Osteocyte (in vitro differentiated cells): ENCODE results near the gene MGST3. TPM values are rescaled to one million over a fixed set of nuclear protein-coding genes. Genes with fewer than 3 reads are reported as not detected.
"Not testable (repeated sequence)": the region's sequence is repeated elsewhere in the genome, so short reads cannot be mapped to it uniquely, and the experiment has no call there.

ENCODE experiments used
- DNase-seq: peaks from one replicate; pipeline ENCODE4 v3.0.0; 2021; ENCODE audit warnings: mixed read lengths; ENCODE audit not compliant: unreplicated experiment; ENCODE audit errors: extremely low spot score
- H3K27ac Mint-ChIP-seq: one replicate; pipeline ENCODE4 v1.8.0; 2021; ENCODE audit warnings: mild to moderate bottlenecking, mixed read lengths; ENCODE audit not compliant: unreplicated experiment
- H3K27me3 Mint-ChIP-seq: one replicate; pipeline ENCODE4 v1.8.0; 2021; ENCODE audit warnings: mixed read lengths; ENCODE audit not compliant: unreplicated experiment
- H3K36me3 Mint-ChIP-seq: one replicate; pipeline ENCODE4 v1.8.0; 2021; ENCODE audit warnings: mixed read lengths; ENCODE audit not compliant: unreplicated experiment
- H3K4me1 Mint-ChIP-seq: one replicate; pipeline ENCODE4 v1.8.0; 2021; ENCODE audit warnings: mixed read lengths; ENCODE audit not compliant: unreplicated experiment
- H3K4me3 Mint-ChIP-seq: one replicate; pipeline ENCODE4 v1.8.0; 2021; ENCODE audit warnings: mild to moderate bottlenecking, moderate library complexity, mixed read lengths; ENCODE audit not compliant: unreplicated experiment
- H3K9me3 Mint-ChIP-seq: one replicate; pipeline ENCODE4 v1.8.0; 2021; ENCODE audit warnings: mixed read lengths; ENCODE audit not compliant: unreplicated experiment
- total RNA-seq: library from RNA; stranded (reverse); gene quantifications from 2 replicates; pipeline ENCODE4 v1.2.1, GENCODE V29; 2021
- TF ChIP-seq, protein P1 (sequence below): fragments of 200-600 bp; sonication (generic); IDR thresholded peaks from 2 replicates; pipeline ENCODE4 v1.5.0; 2021; ENCODE audit warnings: antibody characterized with exemption, mild to moderate bottlenecking, moderate library complexity

The MGST3 gene
- total RNA-seq, 1 donor from 2014 or later = 130 TPM

GRCh38 chr1:165698761-165699052 is 67.7 kb downstream of the MGST3 start:
- TF ChIP-seq, protein P1, sequence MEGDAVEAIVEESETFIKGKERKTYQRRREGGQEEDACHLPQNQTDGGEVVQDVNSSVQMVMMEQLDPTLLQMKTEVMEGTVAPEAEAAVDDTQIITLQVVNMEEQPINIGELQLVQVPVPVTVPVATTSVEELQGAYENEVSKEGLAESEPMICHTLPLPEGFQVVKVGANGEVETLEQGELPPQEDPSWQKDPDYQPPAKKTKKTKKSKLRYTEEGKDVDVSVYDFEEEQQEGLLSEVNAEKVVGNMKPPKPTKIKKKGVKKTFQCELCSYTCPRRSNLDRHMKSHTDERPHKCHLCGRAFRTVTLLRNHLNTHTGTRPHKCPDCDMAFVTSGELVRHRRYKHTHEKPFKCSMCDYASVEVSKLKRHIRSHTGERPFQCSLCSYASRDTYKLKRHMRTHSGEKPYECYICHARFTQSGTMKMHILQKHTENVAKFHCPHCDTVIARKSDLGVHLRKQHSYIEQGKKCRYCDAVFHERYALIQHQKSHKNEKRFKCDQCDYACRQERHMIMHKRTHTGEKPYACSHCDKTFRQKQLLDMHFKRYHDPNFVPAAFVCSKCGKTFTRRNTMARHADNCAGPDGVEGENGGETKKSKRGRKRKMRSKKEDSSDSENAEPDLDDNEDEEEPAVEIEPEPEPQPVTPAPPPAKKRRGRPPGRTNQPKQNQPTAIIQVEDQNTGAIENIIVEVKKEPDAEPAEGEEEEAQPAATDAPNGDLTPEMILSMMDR = no peak
- H3K4me1 Mint-ChIP-seq = peaks cover 31% of the 10 kb centered on the region
- peaks cover 3% of the 10 kb centered on the region for H3K36me3 Mint-ChIP-seq
- H3K9me3 Mint-ChIP-seq = no peaks in the 10 kb centered on the region
- peak overlapping the region; percentile 75 for H3K27ac Mint-ChIP-seq
- no peak for DNase-seq
- H3K4me3 Mint-ChIP-seq = peak overlapping the region; percentile 98
- H3K27me3 Mint-ChIP-seq = peaks cover 9% of the 10 kb centered on the region

- Mint-ChIP-seq H3K27me3 (peaks cover 9% of the 10 kb centered on the region), H3K9me3 (no peaks in the 10 kb centered on the region), H3K27ac (no peak overlapping the region), H3K4me3 (no peak overlapping the region), H3K36me3 (peaks cover 3% of the 10 kb centered on the region), H3K4me1 (peaks cover 31% of the 10 kb centered on the region)
- no peak for DNase-seq
- TF ChIP-seq, protein P1 = no peak
Measured at GRCh38 chr1:165699577-165699976, 68.5 kb downstream of the MGST3 start.

GRCh38 chr1:165701922-165702321 is 70.9 kb downstream of the MGST3 start:
- H3K4me1 Mint-ChIP-seq = peaks cover 15% of the 10 kb centered on the region
- H3K9me3 Mint-ChIP-seq, DNase-seq, H3K27ac Mint-ChIP-seq, H3K36me3 Mint-ChIP-seq, H3K4me3 Mint-ChIP-seq: not testable (repeated sequence)
- peaks cover 21% of the 10 kb centered on the region for H3K27me3 Mint-ChIP-seq

GRCh38 chr1:165703648-165704047 is 72.6 kb downstream of the MGST3 start:
- H3K27ac Mint-ChIP-seq = no peak overlapping the region
- H3K4me3 Mint-ChIP-seq = no peak overlapping the region
- no peaks in the 10 kb centered on the region for H3K36me3 Mint-ChIP-seq
- H3K27me3 Mint-ChIP-seq = peaks cover 32% of the 10 kb centered on the region
- TF ChIP-seq, protein P1 = no peak
- no peaks in the 10 kb centered on the region for H3K9me3 Mint-ChIP-seq
- peaks cover 6% of the 10 kb centered on the region for H3K4me1 Mint-ChIP-seq
- DNase-seq = no peak

Other genes with a start within 250 kb of the MGST3 start
- gene RXRG, start 186.1 kb upstream of the MGST3 start, total RNA-seq = not detected in 2 replicates
- gene LRRC52, start 87.2 kb upstream of the MGST3 start, total RNA-seq = not detected in 2 replicates
- gene ALDH9A1, start 67.3 kb downstream of the MGST3 start, total RNA-seq = 37.1 and 43.3 TPM in 2 replicates
- 101 and 103 TPM in 2 replicates for gene TMCO1, start 137.6 kb downstream of the MGST3 start, total RNA-seq
- gene UCK2, start 196.4 kb downstream of the MGST3 start, total RNA-seq = 49.8 and 50.1 TPM in 2 replicates